GM18520 (cell line): Measurements from ENCODE around the gene SYS1.

Experiments
- ATAC-seq: cut with Tn5 transposase; IDR thresholded peaks from one replicate; pipeline ENCODE4 v1.9.1; 2021; ENCODE audit not compliant: unreplicated experiment

Gene SYS1

GRCh38 chr20:45378191-45378590 is 15.2 kb downstream of the SYS1 start, which contains the start of gene TP53TG5:
TP53TG5 (minus strand) TSS chr20:45378325; CDS start chr20:45378236, 89 bp downstream.
- no peak for ATAC-seq

- ATAC-seq, result no peak
Measured at GRCh38 chr20:45387274-45387673, 24.3 kb downstream of the SYS1 start.

DNA sequence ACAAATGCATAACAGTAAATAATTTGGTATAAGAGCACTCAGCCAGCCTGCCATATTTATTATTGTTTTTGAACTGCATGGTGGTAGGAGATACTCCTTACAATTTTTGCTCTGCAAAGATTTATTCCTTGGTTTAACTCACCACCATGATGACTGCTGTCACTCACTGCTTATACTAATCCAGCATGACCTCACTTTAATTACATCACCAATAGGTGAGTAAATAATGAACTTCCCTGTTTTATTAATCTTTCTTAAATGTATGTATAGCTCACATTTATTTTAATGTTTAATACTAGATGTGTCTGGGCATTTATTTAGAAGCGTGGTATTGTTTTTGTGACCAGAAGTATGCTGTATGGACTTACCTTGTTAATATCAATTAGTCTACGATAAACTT is 28.0 kb downstream of the SYS1 start:
- no peak for ATAC-seq

GRCh38 chr20:45391559-45391958 is 28.6 kb downstream of the SYS1 start:
- ATAC-seq, result no peak

- no peak for ATAC-seq
Measured at GRCh38 chr20:45392733-45393132, 29.8 kb downstream of the SYS1 start.

DNA sequence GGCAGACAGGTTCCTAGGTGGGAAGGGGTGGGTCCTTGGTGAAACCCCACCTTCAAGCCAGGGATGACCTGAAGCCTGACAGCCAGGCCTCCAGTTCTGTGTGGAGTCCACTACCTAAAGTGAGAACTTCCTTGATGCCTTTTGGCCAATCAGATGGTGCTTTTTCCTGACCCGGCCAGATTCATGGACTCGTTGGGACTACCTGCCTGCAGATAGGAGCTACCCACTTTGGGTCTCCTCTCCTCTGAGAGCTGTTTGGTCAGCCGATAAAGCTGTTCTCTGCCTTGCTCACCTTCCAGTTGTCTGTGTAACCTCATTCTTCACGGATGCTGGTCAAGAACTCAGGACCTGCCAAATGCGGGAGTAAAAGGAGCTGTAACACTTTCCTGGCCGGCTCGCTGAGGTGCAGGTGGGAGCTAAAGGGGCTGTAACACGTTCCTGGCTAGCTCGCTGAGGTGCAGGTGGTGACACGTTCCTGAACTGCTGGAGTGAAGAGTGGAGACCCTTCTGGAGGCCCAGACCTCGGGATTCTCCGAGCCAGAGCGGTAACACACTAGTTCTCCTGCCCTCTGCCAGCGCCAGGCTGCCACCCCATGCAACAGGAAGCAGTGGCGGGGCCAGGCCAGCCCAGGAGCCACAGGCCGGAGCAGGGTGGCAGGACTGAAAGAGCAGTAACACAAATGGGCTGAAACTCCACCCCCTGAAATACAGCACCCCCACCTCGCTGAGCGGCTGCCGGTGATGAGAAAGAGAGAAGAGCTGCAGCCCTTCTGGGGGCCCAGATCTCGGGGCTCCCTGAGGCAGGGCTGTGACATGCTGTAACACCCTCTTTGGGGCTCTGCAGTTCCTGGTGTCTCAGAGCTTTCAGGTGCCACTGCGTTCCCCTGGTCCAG is 31.5 kb downstream of the SYS1 start:
- no peak for ATAC-seq

- no peak for ATAC-seq
Measured at GRCh38 chr20:45395114-45395415, 32.1 kb downstream of the SYS1 start.

GRCh38 chr20:45399018-45399417 is 36.1 kb downstream of the SYS1 start:
- no peak for ATAC-seq

GRCh38 chr20:45400346-45401031 is 37.5 kb downstream of the SYS1 start:
- no peak for ATAC-seq

GRCh38 chr20:45402946-45403345 is 40.0 kb downstream of the SYS1 start:
- ATAC-seq, result no peak

GRCh38 chr20:45404438-45404837 is 41.5 kb downstream of the SYS1 start:
- ATAC-seq, result no peak

- no peak for ATAC-seq
Measured at GRCh38 chr20:45405571-45406259, 42.8 kb downstream of the SYS1 start.

DNA sequence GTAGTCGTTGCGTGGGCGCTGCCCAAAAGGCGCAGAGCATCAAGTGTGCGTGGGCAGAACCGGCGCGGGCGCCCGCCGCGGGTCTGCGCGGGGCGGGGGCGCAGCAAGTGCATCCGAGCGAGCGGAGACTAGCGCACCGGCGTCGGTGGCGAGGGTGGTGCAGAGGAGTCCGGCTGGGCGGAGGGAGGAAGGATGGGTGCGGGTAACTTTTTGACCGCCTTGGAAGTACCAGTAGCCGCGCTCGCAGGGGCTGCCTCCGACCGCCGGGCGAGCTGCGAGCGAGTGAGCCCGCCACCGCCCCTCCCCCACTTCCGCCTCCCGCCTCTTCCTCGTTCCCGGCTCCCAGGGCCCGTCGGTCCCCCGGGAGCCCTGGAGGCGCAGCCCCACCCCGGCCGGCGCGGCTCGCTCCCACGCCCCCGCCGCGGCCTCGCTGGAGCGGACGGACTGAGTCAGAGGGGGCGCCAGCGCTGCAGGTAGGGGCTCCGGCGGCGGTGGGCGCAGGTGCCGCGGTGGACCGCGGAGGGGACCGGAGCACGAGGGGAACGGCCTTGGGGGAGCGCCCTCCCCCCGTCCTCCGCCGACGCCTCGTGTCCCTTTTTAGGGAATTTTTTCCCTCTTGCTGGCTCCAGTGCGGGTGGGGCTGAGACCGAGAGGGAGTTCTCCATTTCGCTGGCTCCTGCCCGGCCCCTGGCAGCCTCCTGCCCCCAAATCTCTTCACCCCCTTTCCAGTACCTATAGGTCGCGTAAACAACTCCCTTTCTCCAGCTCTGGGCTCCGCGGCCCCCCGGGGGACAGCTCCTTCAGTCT is 43.5 kb downstream of the SYS1 start:
- ATAC-seq, result no peak

- ATAC-seq, result no peak
Measured at GRCh38 chr20:45407067-45407745, 44.2 kb downstream of the SYS1 start.

GRCh38 chr20:45407783-45408645 is 45.1 kb downstream of the SYS1 start, which contains the start of gene DBNDD2:
DBNDD2 (plus strand) TSS chr20:45408289; CDS start chr20:45408468, 179 bp downstream.
- no peak for ATAC-seq

DNA sequence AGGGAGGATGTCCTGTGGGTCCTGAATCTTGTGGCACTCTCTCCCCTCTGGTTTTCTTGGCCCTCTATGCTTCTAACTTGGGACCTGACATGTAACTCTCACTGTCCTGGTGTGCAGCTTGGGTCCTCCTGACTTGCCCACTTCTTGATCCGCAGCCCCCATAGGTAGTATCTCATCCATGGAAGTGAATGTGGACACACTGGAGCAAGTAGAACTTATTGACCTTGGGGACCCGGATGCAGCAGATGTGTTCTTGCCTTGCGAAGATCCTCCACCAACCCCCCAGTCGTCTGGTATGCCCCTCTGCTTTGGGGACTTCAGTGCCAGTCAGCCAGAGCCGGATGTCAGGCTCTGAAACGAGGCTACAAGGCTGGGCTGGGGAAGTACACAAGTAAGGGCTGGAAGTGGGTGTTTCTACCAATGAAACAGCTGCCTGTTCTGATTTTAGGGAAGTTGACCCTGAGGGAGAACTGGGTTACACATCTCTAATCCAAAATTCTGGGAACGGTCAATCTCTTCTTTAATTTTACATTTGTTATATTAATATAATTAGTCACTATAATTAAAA is 45.8 kb downstream of the SYS1 start:
- ATAC-seq, result no peak

DNA sequence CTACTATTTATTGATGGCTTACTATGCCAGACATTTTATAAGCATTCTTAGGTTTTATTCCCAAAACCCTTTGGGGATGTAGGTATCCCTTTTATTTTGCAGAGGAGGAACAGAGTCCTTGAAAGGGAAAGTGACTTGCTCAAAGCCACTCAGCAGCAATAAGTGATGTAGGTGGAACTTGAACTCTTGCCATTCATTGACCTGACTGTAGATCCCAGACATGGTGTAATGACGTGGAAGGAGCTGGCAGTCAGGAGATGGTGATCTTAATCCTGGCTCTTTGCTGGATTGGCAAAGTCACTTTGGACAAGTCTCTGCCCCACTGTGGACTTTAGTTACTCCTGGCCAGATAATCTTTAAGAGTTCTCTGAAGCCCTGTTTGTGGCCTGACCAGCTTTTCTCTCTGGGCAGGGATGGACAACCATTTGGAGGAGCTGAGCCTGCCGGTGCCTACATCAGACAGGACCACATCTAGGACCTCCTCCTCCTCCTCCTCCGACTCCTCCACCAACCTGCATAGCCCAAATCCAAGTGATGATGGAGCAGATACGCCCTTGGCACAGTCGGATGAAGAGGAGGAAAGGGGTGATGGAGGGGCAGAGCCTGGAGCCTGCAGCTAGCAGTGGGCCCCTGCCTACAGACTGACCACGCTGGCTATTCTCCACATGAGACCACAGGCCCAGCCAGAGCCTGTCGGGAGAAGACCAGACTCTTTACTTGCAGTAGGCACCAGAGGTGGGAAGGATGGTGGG is 46.7 kb downstream of the SYS1 start:
- ATAC-seq, result no peak

DNA sequence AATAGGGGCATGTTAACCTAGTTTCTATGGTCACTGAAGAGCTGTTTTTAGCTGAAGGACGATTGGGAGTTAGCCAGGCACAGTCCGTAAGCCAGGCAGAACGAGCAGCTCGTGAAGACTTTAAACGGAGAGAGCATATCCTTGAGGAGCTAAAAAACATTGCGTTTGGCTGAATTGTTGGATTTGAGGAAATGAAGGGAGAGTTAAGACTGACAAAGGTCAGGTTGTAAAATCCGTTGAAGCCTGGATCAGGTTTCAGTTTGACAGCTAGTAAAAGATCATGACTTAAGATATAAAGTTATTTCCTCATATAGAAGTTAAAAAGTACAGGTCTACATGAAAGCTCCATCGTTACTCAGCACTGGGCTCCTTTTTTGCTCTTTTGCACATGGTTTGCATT is 47.9 kb downstream of the SYS1 start:
- no peak for ATAC-seq
